GM10248 (cell line): ENCODE data around the gene EID1.

ENCODE experiments used
- CTCF ChIA-PET: fragments of 300-600 bp; sonication (Branson Sonifier 250); formaldehyde crosslinking; extraction: SDS; loops from one replicate; lab custom pipeline; 2021; ENCODE audit warnings: antibody characterized with exemption; lab: Yijun Ruan, JAX
- POLR2A ChIA-PET: fragments of 350-650 bp; sonication (Branson Sonifier 250); formaldehyde crosslinking; extraction: SDS; loops from one replicate; lab custom pipeline; 2020; ENCODE audit warnings: antibody characterized with exemption; lab: Yijun Ruan, JAX
- DNase-seq: peaks from one replicate; pipeline ENCODE4 v3.0.0; 2012; ENCODE audit errors: extremely low spot score
- CTCF ChIP-seq: IDR thresholded peaks from 2 replicates; pipeline ENCODE4 v1.5.1; 2012; ENCODE audit warnings: mild to moderate bottlenecking, low read depth; ENCODE audit errors: extremely low read depth, missing control alignments, control extremely low read depth

EID1 gene

GRCh38 chr15:48877630-48878595 lies at the start of gene EID1:
TSS of gene EID1 (plus strand) at chr15:48878134. CDS start at chr15:48878177, 43 bp downstream.
- TF ChIP-seq CTCF, result no peak
- ChIA-PET CTCF (interaction anchor here (0.7 to 3.9 kb wide), 13 partner anchors 12 to 700 kb away, joined by 3 to 24 read pairs (median 4); partner anchors contain the start of genes CEP152, FGF7, MYEF2 and SHC4), POLR2A (interaction anchor here (0.7 to 1.0 kb wide), 4 partner anchors 12 to 84 kb away, joined by 3 to 6 read pairs (median 3); partner anchors contain the start of gene CEP152)
- DNase-seq, result peak; percentile 90

GRCh38 chr15:48828471-48828870 lies 49.5 kb upstream of the EID1 start:
- TF ChIP-seq CTCF, result no peak
- CTCF ChIA-PET, result no interaction called here
- POLR2A ChIA-PET, result no interaction called here
- no peak for DNase-seq

GRCh38 chr15:48828906-48829305 lies 49.0 kb upstream of the EID1 start:
- ChIA-PET POLR2A (no interaction called here), CTCF (no interaction called here)
- no peak for DNase-seq
- TF ChIP-seq CTCF, result no peak

- no peak for TF ChIP-seq CTCF
- ChIA-PET CTCF (interaction anchor here (2.1 kb wide), 1 partner anchor 19 kb away, joined by 5 read pairs; no protein-coding TSS in a partner anchor), POLR2A (no interaction called here)
- no peak for DNase-seq
Measured at GRCh38 chr15:48832648-48833047, 45.3 kb upstream of the EID1 start.

GRCh38 chr15:48833526-48834239 lies 44.3 kb upstream of the EID1 start:
- no peak for TF ChIP-seq CTCF
- CTCF ChIA-PET, result interaction anchor here (1.8 to 2.1 kb wide), 2 partner anchors 20 to 69 kb away, joined by 3 to 5 read pairs; no protein-coding TSS in a partner anchor
- no peak for DNase-seq
- POLR2A ChIA-PET, result no interaction called here

- no peak for TF ChIP-seq CTCF
- ChIA-PET CTCF (interaction anchor here (1.8 kb wide), 1 partner anchor 70 kb away, joined by 3 read pairs; no protein-coding TSS in a partner anchor), POLR2A (no interaction called here)
- no peak for DNase-seq
Measured at GRCh38 chr15:48834756-48835155, 43.2 kb upstream of the EID1 start.
